Bronchial epithelial cell (primary cell): ENCODE measurements around the gene HSF4. TPM values are rescaled to one million over a fixed set of nuclear protein-coding genes. Genes with fewer than 3 reads are reported as not detected.

ENCODE experiments used
- DNase-seq: peaks from one replicate; pipeline ENCODE4 v3.0.0-alpha.2; 2010; ENCODE audit warnings: low read depth
- FAIRE-seq: peaks from 2 replicates; lab custom pipeline; 2011; peaks lifted over from hg19 to GRCh38; lab: Jason Lieb, UNC
- H3K27me3 ChIP-seq: 2 replicates; pipeline ENCODE4 v1.5.1; 2011; ENCODE audit warnings: low read length; ENCODE audit not compliant: control insufficient read depth, insufficient read depth
- H3K36me3 ChIP-seq: 2 replicates; pipeline ENCODE4 v1.5.1; 2011; ENCODE audit warnings: low read length; ENCODE audit not compliant: control insufficient read depth, insufficient read depth
- H3K4me3 ChIP-seq: 2 replicates; pipeline ENCODE4 v1.5.1; 2011; ENCODE audit warnings: mild to moderate bottlenecking, low read depth, low read length, control low read depth
- total RNA-seq: library from RNA; depleted of rRNA; stranded (reverse); fragments of >200 nt; gene quantifications from 2 replicates; pipeline ENCODE4 v1.2.1, GENCODE V29; 2014
- TF ChIP-seq, protein P1 (sequence below): IDR thresholded peaks from 2 replicates; pipeline ENCODE4 v1.5.1; 2011; ENCODE audit warnings: mild to moderate bottlenecking, moderate library complexity, low read length, control low read depth, inconsistent platforms; ENCODE audit not compliant: insufficient read depth, severe bottlenecking

Gene HSF4
- total RNA-seq, 1 donor from 2014 or later, result 3.7 TPM

DNA sequence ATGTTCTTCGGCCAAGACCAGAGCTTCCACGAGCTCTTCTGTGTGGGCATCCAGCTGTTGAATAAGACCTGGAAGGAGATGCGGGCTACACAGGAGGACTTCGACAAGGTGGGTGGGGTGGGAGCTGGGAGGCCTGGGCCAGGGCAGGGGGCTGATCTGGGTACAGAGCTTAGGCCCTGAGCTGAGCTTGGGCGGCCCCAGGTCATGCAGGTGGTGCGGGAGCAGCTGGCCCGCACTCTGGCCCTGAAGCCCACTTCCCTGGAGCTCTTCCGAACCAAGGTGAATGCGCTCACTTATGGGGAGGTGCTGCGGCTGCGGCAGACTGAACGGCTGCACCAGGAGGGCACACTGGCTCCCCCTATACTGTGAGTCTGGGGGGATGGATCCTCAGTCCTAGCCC, 37.9 kb downstream of the HSF4 start:
- no peak for FAIRE-seq

DNA sequence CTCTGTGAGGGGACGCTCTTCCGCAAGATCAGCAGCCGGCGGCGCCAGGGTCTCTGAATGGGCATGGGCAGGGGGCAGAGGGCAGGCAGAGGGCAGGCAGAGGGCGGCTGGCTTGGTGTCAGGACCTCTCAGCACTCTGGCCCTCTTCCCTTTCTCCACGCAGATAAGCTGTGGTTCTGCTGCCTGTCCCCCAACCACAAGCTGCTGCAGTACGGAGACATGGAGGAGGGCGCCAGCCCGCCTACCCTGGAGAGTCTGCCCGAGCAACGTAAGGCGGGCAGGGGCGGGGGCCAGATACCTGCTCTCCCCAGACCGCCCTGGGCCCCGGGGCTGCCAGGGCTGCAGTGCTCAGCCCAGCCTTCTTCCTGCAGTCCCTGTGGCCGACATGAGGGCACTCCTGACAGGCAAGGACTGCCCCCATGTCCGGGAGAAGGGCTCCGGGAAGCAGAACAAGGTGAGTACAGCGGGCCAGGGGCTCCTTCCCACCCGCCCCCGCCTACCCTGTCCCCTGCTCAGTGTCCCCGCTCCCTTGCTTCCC, 38.5 kb downstream of the HSF4 start:
- FAIRE-seq, result no peak
- peaks cover 30% of the 10 kb centered on the region for H3K36me3 ChIP-seq

More for the DNA sequence above, 37.9 kb downstream of the HSF4 start:
- Histone ChIP-seq H3K36me3 (peaks cover 33% of the 10 kb centered on the region), H3K27me3 (no peaks in the 10 kb centered on the region), H3K4me3 (no peak overlapping the region)
- no peak for DNase-seq
- TF ChIP-seq, protein P1, sequence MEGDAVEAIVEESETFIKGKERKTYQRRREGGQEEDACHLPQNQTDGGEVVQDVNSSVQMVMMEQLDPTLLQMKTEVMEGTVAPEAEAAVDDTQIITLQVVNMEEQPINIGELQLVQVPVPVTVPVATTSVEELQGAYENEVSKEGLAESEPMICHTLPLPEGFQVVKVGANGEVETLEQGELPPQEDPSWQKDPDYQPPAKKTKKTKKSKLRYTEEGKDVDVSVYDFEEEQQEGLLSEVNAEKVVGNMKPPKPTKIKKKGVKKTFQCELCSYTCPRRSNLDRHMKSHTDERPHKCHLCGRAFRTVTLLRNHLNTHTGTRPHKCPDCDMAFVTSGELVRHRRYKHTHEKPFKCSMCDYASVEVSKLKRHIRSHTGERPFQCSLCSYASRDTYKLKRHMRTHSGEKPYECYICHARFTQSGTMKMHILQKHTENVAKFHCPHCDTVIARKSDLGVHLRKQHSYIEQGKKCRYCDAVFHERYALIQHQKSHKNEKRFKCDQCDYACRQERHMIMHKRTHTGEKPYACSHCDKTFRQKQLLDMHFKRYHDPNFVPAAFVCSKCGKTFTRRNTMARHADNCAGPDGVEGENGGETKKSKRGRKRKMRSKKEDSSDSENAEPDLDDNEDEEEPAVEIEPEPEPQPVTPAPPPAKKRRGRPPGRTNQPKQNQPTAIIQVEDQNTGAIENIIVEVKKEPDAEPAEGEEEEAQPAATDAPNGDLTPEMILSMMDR, result no peak

DNA sequence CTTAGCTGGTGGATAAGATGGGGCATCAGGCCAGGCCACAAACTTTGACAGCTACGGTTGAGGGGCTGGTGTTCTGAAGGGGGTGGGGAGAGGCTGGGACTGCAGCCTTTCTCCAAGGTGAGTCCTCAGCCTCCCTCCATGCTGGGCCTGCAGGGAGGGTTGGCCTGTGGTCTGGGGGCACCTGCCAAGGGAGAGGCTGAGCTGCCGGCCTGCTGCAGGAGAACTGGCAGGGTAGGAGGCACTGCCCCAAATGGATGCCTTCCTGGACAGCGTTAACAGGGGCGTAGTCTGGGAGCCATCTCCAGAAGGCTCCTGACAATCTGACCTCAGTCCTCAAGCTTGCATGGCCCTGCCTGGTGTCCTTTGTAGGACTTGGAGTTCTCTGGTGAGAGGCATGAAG, 39.5 kb downstream of the HSF4 start:
- FAIRE-seq (no peak), DNase-seq (no peak)
- Histone ChIP-seq H3K36me3 (peaks cover 30% of the 10 kb centered on the region), H3K4me3 (no peak overlapping the region), H3K27me3 (no peaks in the 10 kb centered on the region)
- TF ChIP-seq, protein P1, result no peak

More for the DNA sequence above, 38.5 kb downstream of the HSF4 start:
- DNase-seq, result no peak
- Histone ChIP-seq H3K4me3 (no peak overlapping the region), H3K27me3 (no peaks in the 10 kb centered on the region)
- TF ChIP-seq, protein P1, result no peak

DNA sequence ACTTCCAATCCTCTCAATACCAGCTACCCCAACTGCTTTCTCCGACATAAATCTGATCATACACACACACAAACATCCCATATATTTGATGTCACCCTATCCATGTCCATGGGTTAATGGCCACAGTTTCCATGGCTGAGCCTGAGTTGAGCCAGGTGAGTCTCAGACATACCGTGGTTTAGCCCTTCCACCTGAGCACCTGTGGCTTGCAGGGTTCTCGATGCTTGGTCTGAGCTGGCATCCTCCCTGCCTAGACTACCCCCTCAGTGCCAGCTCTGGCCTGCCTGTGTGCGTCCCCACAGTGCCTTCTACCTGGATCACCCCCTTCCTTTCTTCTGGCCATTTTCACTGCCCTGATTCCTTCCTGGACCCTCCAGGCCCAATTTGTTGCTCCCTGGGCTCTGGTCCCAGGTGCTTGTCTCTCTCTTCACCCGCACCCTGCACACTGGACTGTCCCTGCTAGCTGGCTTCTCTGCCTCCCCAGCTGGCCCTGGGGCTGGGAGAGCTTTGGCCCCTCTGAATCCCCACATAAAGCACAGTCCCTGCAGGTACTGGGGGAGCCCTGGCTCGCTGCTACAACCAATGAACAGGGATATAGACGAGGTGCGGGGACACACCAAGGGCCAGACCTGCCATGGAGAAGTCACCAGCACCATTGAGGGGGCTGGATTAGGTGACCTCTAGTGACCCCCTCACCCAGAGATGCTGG, 41.7 kb downstream of the HSF4 start:
- Histone ChIP-seq H3K36me3 (peaks cover 23% of the 10 kb centered on the region), H3K27me3 (no peaks in the 10 kb centered on the region), H3K4me3 (no peak overlapping the region)
- TF ChIP-seq, protein P1, result no peak
- DNase-seq (no peak), FAIRE-seq (peak; percentile 28)

DNA sequence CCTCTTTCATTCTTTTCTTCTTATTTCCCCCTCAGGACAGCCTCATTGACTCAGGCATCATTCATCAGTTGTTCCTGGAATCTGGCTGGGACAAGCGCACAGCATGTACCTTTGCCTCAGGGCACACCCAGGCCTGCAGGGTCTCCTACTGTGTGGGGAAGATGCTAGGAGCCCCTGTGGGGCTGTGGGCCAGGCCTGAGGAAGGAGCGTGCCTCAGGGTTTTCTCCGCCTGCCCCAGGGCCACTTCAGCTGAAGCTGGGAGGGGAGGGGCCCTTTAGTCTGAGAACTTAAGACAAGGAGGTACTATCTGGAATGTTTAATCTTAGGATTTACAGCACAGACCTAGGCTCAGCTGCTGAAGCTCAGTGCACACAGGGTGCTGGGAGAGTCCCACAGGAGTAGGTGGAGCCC, 42.3 kb downstream of the HSF4 start:
- no peak overlapping the region for H3K4me3 ChIP-seq
- peak; percentile 67 for DNase-seq
- no peak for FAIRE-seq
- H3K36me3 ChIP-seq, result peaks cover 17% of the 10 kb centered on the region
- H3K27me3 ChIP-seq, result no peaks in the 10 kb centered on the region
- TF ChIP-seq, protein P1, result no peak
